Nephron (organoid): ENCODE measurements around the gene ABCG1.

ENCODE experiments used
- H3K27ac Mint-ChIP-seq, 3 experiments: 2 replicates each; pipeline ENCODE4 v1.8.0; 2020; ENCODE audit warnings: mixed read lengths in 3 of 3, mild to moderate bottlenecking in 2 of 3, moderate library complexity in 1 of 3
- H3K27me3 Mint-ChIP-seq: 2 replicates; pipeline ENCODE4 v1.8.0; 2021; ENCODE audit warnings: low read depth, mild to moderate bottlenecking, moderate library complexity, mixed read lengths
- H3K36me3 Mint-ChIP-seq: 2 replicates; pipeline ENCODE4 v1.8.0; 2020; ENCODE audit warnings: low read depth, mixed read lengths
- H3K4me1 Mint-ChIP-seq: 2 replicates; pipeline ENCODE4 v1.8.0; 2020; ENCODE audit warnings: mixed read lengths
- H3K4me3 Mint-ChIP-seq, 3 experiments: 2 replicates each; pipeline ENCODE4 v1.8.0; 2020; ENCODE audit warnings: mild to moderate bottlenecking in 3 of 3, mixed read lengths in 3 of 3, moderate library complexity in 2 of 3
- H3K9me3 Mint-ChIP-seq: 2 replicates; pipeline ENCODE4 v1.8.0; 2020; ENCODE audit warnings: mixed read lengths
- CTCF ChIP-seq, 3 experiments: fragments of 200-600 bp; sonication (generic); IDR thresholded peaks; one replicate each; pipeline ENCODE4 v1.5.0; 2021; ENCODE audit warnings: antibody characterized with exemption in 3 of 3; ENCODE audit not compliant: unreplicated experiment in 3 of 3

ABCG1 gene

GRCh38 chr21:42183374-42184266, 35.3 kb upstream of the ABCG1 start:
- TF ChIP-seq CTCF (IDR thresholded peaks at IDR 0.05; ENCODE audit: unreplicated experiment in 3 of 3): no peak
- peaks cover under 1% of the 10 kb centered on the region for H3K27me3 Mint-ChIP-seq
- H3K4me3 Mint-ChIP-seq: no peak overlapping the region
- no peaks in the 10 kb centered on the region for H3K36me3 Mint-ChIP-seq
- peaks cover 19% of the 10 kb centered on the region for H3K4me1 Mint-ChIP-seq
- peaks cover 13% of the 10 kb centered on the region for H3K9me3 Mint-ChIP-seq
- H3K27ac Mint-ChIP-seq: no peak overlapping the region

- Mint-ChIP-seq H3K4me3 (no peak overlapping the region), H3K9me3 (peaks cover 13% of the 10 kb centered on the region), H3K27me3 (no peaks in the 10 kb centered on the region), H3K36me3 (no peaks in the 10 kb centered on the region), H3K4me1 (peaks cover 17% of the 10 kb centered on the region), H3K27ac (peak overlapping the region in 1 of 3 experiments; percentile 20)
- TF ChIP-seq CTCF (IDR thresholded peaks at IDR 0.05; ENCODE audit: unreplicated experiment in 3 of 3): no peak
These were observed 32.3 kb upstream of the ABCG1 start for GRCh38 chr21:42186591-42186990.

- H3K4me1 Mint-ChIP-seq: peaks cover 31% of the 10 kb centered on the region
- TF ChIP-seq CTCF (IDR thresholded peaks at IDR 0.05; ENCODE audit: unreplicated experiment in 3 of 3): no peak
- no peaks in the 10 kb centered on the region for H3K36me3 Mint-ChIP-seq
- H3K4me3 Mint-ChIP-seq: no peak overlapping the region
- H3K9me3 Mint-ChIP-seq: peaks cover 13% of the 10 kb centered on the region
- H3K27ac Mint-ChIP-seq: no peak overlapping the region
- H3K27me3 Mint-ChIP-seq: no peaks in the 10 kb centered on the region
These were observed 30.8 kb upstream of the ABCG1 start for GRCh38 chr21:42187976-42188653.

GRCh38 chr21:42188663-42189062, 30.3 kb upstream of the ABCG1 start:
- Mint-ChIP-seq H3K36me3 (no peaks in the 10 kb centered on the region), H3K4me3 (no peak overlapping the region), H3K9me3 (peaks cover 13% of the 10 kb centered on the region), H3K27ac (no peak overlapping the region), H3K27me3 (no peaks in the 10 kb centered on the region), H3K4me1 (peaks cover 31% of the 10 kb centered on the region)
- TF ChIP-seq CTCF (IDR thresholded peaks at IDR 0.05; ENCODE audit: unreplicated experiment in 3 of 3): no peak

- Mint-ChIP-seq H3K27ac (no peak overlapping the region), H3K4me3 (no peak overlapping the region), H3K4me1 (peaks cover 31% of the 10 kb centered on the region), H3K27me3 (no peaks in the 10 kb centered on the region), H3K36me3 (no peaks in the 10 kb centered on the region), H3K9me3 (peaks cover 13% of the 10 kb centered on the region)
- TF ChIP-seq CTCF (IDR thresholded peaks at IDR 0.05; ENCODE audit: unreplicated experiment in 3 of 3): no peak
These were observed 29.5 kb upstream of the ABCG1 start for GRCh38 chr21:42189431-42189830.
